NB4 (cell line): ENCODE results near the gene GLYR1.

ENCODE experiments used
- MYC ChIP-seq: IDR thresholded peaks from 2 replicates; pipeline ENCODE4 v1.6.1; 2011; ENCODE audit warnings: low read depth, low read length
- POLR2A ChIP-seq: IDR thresholded peaks from 2 replicates; pipeline ENCODE4 v1.6.1; 2011; ENCODE audit warnings: mild to moderate bottlenecking; ENCODE audit not compliant: insufficient read length; ENCODE audit errors: extremely low read depth
- TF ChIP-seq, protein P1 (sequence below): IDR thresholded peaks from one replicate; pipeline ENCODE4 v1.5.1; 2012; ENCODE audit warnings: low read depth, low read length
- TF ChIP-seq, protein P2 (sequence below): IDR thresholded peaks from 2 replicates; pipeline ENCODE4 v1.6.1; 2011; ENCODE audit warnings: low read depth, low read length

DNA sequence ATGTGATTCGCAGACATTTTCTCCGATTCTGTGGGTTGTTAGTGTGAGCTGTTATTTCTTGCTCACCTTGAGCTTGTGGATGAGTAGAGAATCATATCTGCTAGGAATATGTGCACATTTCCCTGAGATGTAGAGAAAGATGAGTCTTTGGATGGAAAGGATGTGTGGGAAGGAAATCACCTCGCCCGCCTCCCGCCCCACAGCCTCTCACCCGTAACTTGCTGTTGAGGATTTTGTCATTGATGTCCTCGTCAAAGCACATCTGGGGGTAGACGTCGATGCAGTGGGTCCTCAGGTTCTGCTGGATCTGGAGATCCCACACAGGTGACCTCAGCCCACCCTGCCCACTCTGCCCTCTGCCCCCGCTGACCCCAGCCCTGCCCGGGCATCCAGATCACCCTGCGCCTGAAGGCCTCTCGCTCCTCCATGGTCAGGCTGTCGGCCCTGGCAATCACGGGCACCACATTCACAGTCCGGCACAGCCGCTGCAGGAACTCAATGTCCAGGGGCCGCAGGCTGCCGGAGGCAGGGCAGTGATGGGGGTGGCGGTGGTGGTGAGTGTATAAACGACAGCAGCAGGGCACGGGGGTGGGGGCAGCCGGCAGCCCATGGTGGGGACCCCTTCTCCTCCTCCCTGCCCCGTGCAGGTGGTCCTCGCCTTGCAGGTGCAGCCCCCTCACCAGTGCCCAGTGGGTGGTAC, 63.7 kb downstream of the GLYR1 start:
- TF ChIP-seq POLR2A, result no peak
- TF ChIP-seq, protein P1, sequence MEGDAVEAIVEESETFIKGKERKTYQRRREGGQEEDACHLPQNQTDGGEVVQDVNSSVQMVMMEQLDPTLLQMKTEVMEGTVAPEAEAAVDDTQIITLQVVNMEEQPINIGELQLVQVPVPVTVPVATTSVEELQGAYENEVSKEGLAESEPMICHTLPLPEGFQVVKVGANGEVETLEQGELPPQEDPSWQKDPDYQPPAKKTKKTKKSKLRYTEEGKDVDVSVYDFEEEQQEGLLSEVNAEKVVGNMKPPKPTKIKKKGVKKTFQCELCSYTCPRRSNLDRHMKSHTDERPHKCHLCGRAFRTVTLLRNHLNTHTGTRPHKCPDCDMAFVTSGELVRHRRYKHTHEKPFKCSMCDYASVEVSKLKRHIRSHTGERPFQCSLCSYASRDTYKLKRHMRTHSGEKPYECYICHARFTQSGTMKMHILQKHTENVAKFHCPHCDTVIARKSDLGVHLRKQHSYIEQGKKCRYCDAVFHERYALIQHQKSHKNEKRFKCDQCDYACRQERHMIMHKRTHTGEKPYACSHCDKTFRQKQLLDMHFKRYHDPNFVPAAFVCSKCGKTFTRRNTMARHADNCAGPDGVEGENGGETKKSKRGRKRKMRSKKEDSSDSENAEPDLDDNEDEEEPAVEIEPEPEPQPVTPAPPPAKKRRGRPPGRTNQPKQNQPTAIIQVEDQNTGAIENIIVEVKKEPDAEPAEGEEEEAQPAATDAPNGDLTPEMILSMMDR, result no peak
- TF ChIP-seq, protein P2, sequence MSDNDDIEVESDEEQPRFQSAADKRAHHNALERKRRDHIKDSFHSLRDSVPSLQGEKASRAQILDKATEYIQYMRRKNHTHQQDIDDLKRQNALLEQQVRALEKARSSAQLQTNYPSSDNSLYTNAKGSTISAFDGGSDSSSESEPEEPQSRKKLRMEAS, result no peak
- TF ChIP-seq MYC, result no peak
